Measurements from ENCODE around the gene STATH. TPM values are rescaled to one million over a fixed set of nuclear protein-coding genes. Genes with fewer than 3 reads are reported as not detected.
"Not testable (repeated sequence)": the region's sequence is repeated elsewhere in the genome, so short reads cannot be mapped to it uniquely, and the experiment has no call there.

STATH gene
- total RNA-seq = not detected

- FAIRE-seq = no peak
- no peak for DNase-seq (ENCODE audit: low spot score in 2 of 2)
Observed at GRCh38 chr4:69995526-69996016, at the start of gene STATH. Gene STATH, plus strand, starts transcription at chr4:69995966. Its CDS starts 2,472 bp downstream, at chr4:69998438.

- DNase-seq (ENCODE audit: low spot score in 2 of 2) (no peak), FAIRE-seq (no peak)
Observed at GRCh38 chr4:69951602-69952001, 44.2 kb upstream of the STATH start.

GRCh38 chr4:69957209-69957608 is 38.6 kb upstream of the STATH start:
- FAIRE-seq (no peak), DNase-seq (ENCODE audit: low spot score in 2 of 2) (no peak)

GRCh38 chr4:69965628-69966027 is 30.1 kb upstream of the STATH start, which contains the start of gene CSN2:
Gene CSN2, minus strand, starts transcription at chr4:69965728. Its CDS starts 4,733 bp downstream, at chr4:69960995.
- DNase-seq (ENCODE audit: low spot score in 2 of 2) (no peak), FAIRE-seq (no peak)

- FAIRE-seq (no peak), DNase-seq (ENCODE audit: low spot score in 2 of 2) (no peak)
Observed at GRCh38 chr4:69970071-69970470, 25.7 kb upstream of the STATH start.

- DNase-seq (ENCODE audit: low spot score in 2 of 2) = no peak
- no peak for FAIRE-seq
Observed at GRCh38 chr4:69974631-69975030, 21.1 kb upstream of the STATH start.

- DNase-seq (ENCODE audit: low spot score in 2 of 2) (no peak), FAIRE-seq (no peak)
Observed at GRCh38 chr4:69977582-69977981, 18.2 kb upstream of the STATH start.

- DNase-seq (ENCODE audit: low spot score in 2 of 2) = no peak
Observed at GRCh38 chr4:69984030-69984443, 11.7 kb upstream of the STATH start.

GRCh38 chr4:69986663-69987062 is 9.1 kb upstream of the STATH start:
- FAIRE-seq (no peak), DNase-seq (ENCODE audit: low spot score in 2 of 2) (no peak)

More at GRCh38 chr4:69984030-69984443, 11.7 kb upstream of the STATH start:
- FAIRE-seq = no peak

- no peak for FAIRE-seq
Observed at GRCh38 chr4:69991016-69991415, 4.8 kb upstream of the STATH start.

GRCh38 chr4:69994782-69995181 is 984 bp upstream of the STATH start:
- FAIRE-seq (no peak), DNase-seq (ENCODE audit: low spot score in 2 of 2) (no peak)

More at GRCh38 chr4:69991016-69991415, 4.8 kb upstream of the STATH start:
- no peak for DNase-seq (ENCODE audit: low spot score in 2 of 2)

GRCh38 chr4:69999420-69999819 is 3.7 kb downstream of the STATH start:
- FAIRE-seq (no peak), DNase-seq (ENCODE audit: low spot score in 2 of 2) (no peak)

GRCh38 chr4:70000711-70001110 is 4.9 kb downstream of the STATH start:
- FAIRE-seq (no peak), DNase-seq (ENCODE audit: low spot score in 2 of 2) (no peak)

GRCh38 chr4:70002507-70002906 is 6.7 kb downstream of the STATH start:
- no peak for DNase-seq (ENCODE audit: low spot score in 2 of 2)
- no peak for FAIRE-seq

GRCh38 chr4:70008771-70009170 is 13.0 kb downstream of the STATH start:
- FAIRE-seq (no peak), DNase-seq (ENCODE audit: low spot score in 2 of 2) (no peak)

- not testable (repeated sequence) for DNase-seq (ENCODE audit: low spot score in 2 of 2); FAIRE-seq
Observed at GRCh38 chr4:70019006-70019405, 23.2 kb downstream of the STATH start.

- DNase-seq (ENCODE audit: low spot score in 2 of 2) (no peak), FAIRE-seq (no peak)
Observed at GRCh38 chr4:70023218-70023617, 27.5 kb downstream of the STATH start.

GRCh38 chr4:70027011-70027410 is 31.2 kb downstream of the STATH start:
- FAIRE-seq = no peak
- no peak for DNase-seq (ENCODE audit: low spot score in 2 of 2)

GRCh38 chr4:70028159-70028558 is 32.4 kb downstream of the STATH start, which contains the start of gene HTN3:
Gene HTN3, plus strand, starts transcription at chr4:70028459. Its CDS starts 2,282 bp downstream, at chr4:70030741.
- not testable (repeated sequence) for DNase-seq (ENCODE audit: low spot score in 2 of 2); FAIRE-seq

- FAIRE-seq; DNase-seq (ENCODE audit: low spot score in 2 of 2): not testable (repeated sequence)
Observed at GRCh38 chr4:70037559-70037958, 41.8 kb downstream of the STATH start.

- DNase-seq (ENCODE audit: low spot score in 2 of 2); FAIRE-seq: not testable (repeated sequence)
Observed at GRCh38 chr4:70039928-70040327, 44.2 kb downstream of the STATH start.

- FAIRE-seq = no peak
- DNase-seq (ENCODE audit: low spot score in 2 of 2) = no peak
Observed at GRCh38 chr4:70041652-70042286, 46.0 kb downstream of the STATH start.

Measured in frontal cortex (tissue), 4 donors.